HEK293 (cell line): Measurements from ENCODE around the gene DHX9.

Experiments used
- CTCF ChIA-PET: fragments of 350-600 bp; formaldehyde crosslinking; extraction: SDS; loops from one replicate; lab custom pipeline; 2021; ENCODE audit warnings: antibody characterized with exemption; lab: Yijun Ruan, JAX
- POLR2A ChIA-PET: fragments of 300-600 bp; formaldehyde crosslinking; extraction: SDS; loops from one replicate; lab custom pipeline; 2020; ENCODE audit warnings: antibody characterized with exemption, inconsistent platforms; lab: Yijun Ruan, JAX
- H3K27ac ChIP-seq: fragments of 200-500 bp; sonication (Bioruptor generic); 2 replicates; pipeline ENCODE4 v1.5.1; 2014; ENCODE audit warnings: low read depth, low read length, control low read depth, inconsistent platforms; ENCODE audit errors: extremely low read depth
- H3K36me3 ChIP-seq, 2 experiments: fragments of 200-500 bp in 1 of 2; sonication (Bioruptor generic) in 1 of 2; 1 replicate in 1 of 2; 2 replicates in 1 of 2; pipeline ENCODE4 v1.5.1; 2014 to 2017; ENCODE audit warnings: inconsistent platforms in 2 of 2, low read length in 2 of 2; ENCODE audit not compliant: control insufficient read depth in 2 of 2, insufficient read depth in 1 of 2
- H3K4me1 ChIP-seq: fragments of 200-500 bp; sonication (Bioruptor generic); 2 replicates; pipeline ENCODE4 v1.5.1; 2014; ENCODE audit warnings: mild to moderate bottlenecking, low read length, inconsistent platforms; ENCODE audit not compliant: control insufficient read depth, insufficient read depth
- H3K4me3 ChIP-seq: 2 replicates; pipeline ENCODE4 v1.5.1; 2011; ENCODE audit warnings: low read depth, mild to moderate bottlenecking, control low read depth, low read length, moderate library complexity
- H3K9me3 ChIP-seq: fragments of 200-500 bp; sonication (Bioruptor generic); 2 replicates; pipeline ENCODE4 v1.5.1; 2014; ENCODE audit warnings: low read depth, low read length, inconsistent platforms; ENCODE audit not compliant: control insufficient read depth, insufficient read depth
- ATF2 ChIP-seq: fragments of 450-650 bp; formaldehyde crosslinking; IDR thresholded peaks from 2 replicates; pipeline ENCODE4 v1.5.1; 2016; ENCODE audit warnings: missing biosample characterization, missing genetic modification characterization, low read depth
- BCL11B ChIP-seq: fragments of 450-650 bp; formaldehyde crosslinking; IDR thresholded peaks from 2 replicates; pipeline ENCODE4 v1.5.1; 2016; ENCODE audit warnings: low read depth, missing biosample characterization, missing genetic modification characterization
- GFI1B ChIP-seq: fragments of 450-650 bp; formaldehyde crosslinking; IDR thresholded peaks from 2 replicates; pipeline ENCODE4 v1.5.1; 2016; ENCODE audit warnings: missing biosample characterization, missing genetic modification characterization
- HOXC10 ChIP-seq: sonication (generic); formaldehyde crosslinking; IDR thresholded peaks from 2 replicates; pipeline ENCODE4 v1.8.1; 2023; ENCODE audit warnings: mild to moderate bottlenecking, missing genetic modification reagents
- KLF17 ChIP-seq: fragments of 450-650 bp; formaldehyde crosslinking; IDR thresholded peaks from 2 replicates; pipeline ENCODE4 v1.5.1; 2016; ENCODE audit warnings: missing biosample characterization, missing genetic modification characterization
- KLF7 ChIP-seq: fragments of 450-650 bp; formaldehyde crosslinking; IDR thresholded peaks from 2 replicates; pipeline ENCODE4 v1.5.1; 2016; ENCODE audit warnings: missing biosample characterization, missing genetic modification characterization, borderline replicate concordance
- SP7 ChIP-seq: fragments of 450-650 bp; formaldehyde crosslinking; IDR thresholded peaks from 2 replicates; pipeline ENCODE4 v1.5.1; 2016; ENCODE audit warnings: missing biosample characterization, missing genetic modification characterization
- YY1 ChIP-seq: fragments of 450-650 bp; formaldehyde crosslinking; IDR thresholded peaks from 2 replicates; pipeline ENCODE4 v1.5.1; 2018; ENCODE audit warnings: missing biosample characterization, missing genetic modification characterization
- ZBTB1 ChIP-seq: fragments of 450-650 bp; formaldehyde crosslinking; IDR thresholded peaks from 2 replicates; pipeline ENCODE4 v1.5.1; 2016; ENCODE audit warnings: missing biosample characterization, missing genetic modification characterization
- ZBTB21 ChIP-seq: fragments of 450-650 bp; formaldehyde crosslinking; IDR thresholded peaks from 2 replicates; pipeline ENCODE4 v1.5.1; 2017; ENCODE audit warnings: missing biosample characterization, missing genetic modification characterization
- ZBTB26 ChIP-seq: fragments of 450-650 bp; formaldehyde crosslinking; optimal IDR thresholded peaks from 2 replicates; pipeline ENCODE3; 2016; ENCODE audit warnings: missing biosample characterization, mild to moderate bottlenecking, missing genetic modification characterization
- ZFP3 ChIP-seq: fragments of 450-650 bp; formaldehyde crosslinking; IDR thresholded peaks from 2 replicates; pipeline ENCODE4 v1.5.1; 2016; ENCODE audit warnings: low read depth, missing biosample characterization, missing genetic modification characterization
- ZFP41 ChIP-seq: fragments of 450-650 bp; formaldehyde crosslinking; IDR thresholded peaks from 2 replicates; pipeline ENCODE4 v1.5.1; 2016; ENCODE audit warnings: missing biosample characterization, missing genetic modification characterization, borderline replicate concordance
- ZFP69B ChIP-seq: fragments of 450-650 bp; formaldehyde crosslinking; IDR thresholded peaks from 2 replicates; pipeline ENCODE4 v1.5.1; 2016; ENCODE audit warnings: missing biosample characterization, missing genetic modification characterization
- ZNF114 ChIP-seq: fragments of 450-650 bp; formaldehyde crosslinking; IDR thresholded peaks from 2 replicates; pipeline ENCODE4 v1.5.0; 2017; ENCODE audit warnings: missing biosample characterization, missing genetic modification characterization
- ZNF157 ChIP-seq: fragments of 450-650 bp; formaldehyde crosslinking; IDR thresholded peaks from 2 replicates; pipeline ENCODE4 v1.5.1; 2016; ENCODE audit warnings: missing biosample characterization, missing genetic modification characterization
- ZNF202 ChIP-seq: fragments of 450-650 bp; formaldehyde crosslinking; IDR thresholded peaks from 2 replicates; pipeline ENCODE4 v1.5.1; 2016; ENCODE audit warnings: missing biosample characterization, missing genetic modification characterization, borderline replicate concordance
- ZNF23 ChIP-seq: fragments of 450-650 bp; formaldehyde crosslinking; IDR thresholded peaks from 2 replicates; pipeline ENCODE4 v1.5.1; 2016; ENCODE audit warnings: missing biosample characterization, missing genetic modification characterization, borderline replicate concordance
- ZNF280C ChIP-seq: fragments of 450-650 bp; formaldehyde crosslinking; IDR thresholded peaks from 2 replicates; pipeline ENCODE4 v1.5.1; 2016; ENCODE audit warnings: missing biosample characterization, missing genetic modification characterization
- ZNF302 ChIP-seq: fragments of 450-650 bp; formaldehyde crosslinking; IDR thresholded peaks from 2 replicates; pipeline ENCODE4 v1.5.1; 2016; ENCODE audit warnings: missing biosample characterization, missing genetic modification characterization, low read depth
- ZNF473 ChIP-seq: fragments of 450-650 bp; formaldehyde crosslinking; IDR thresholded peaks from 2 replicates; pipeline ENCODE4 v1.5.1; 2017; ENCODE audit warnings: missing biosample characterization, missing genetic modification characterization
- ZNF561 ChIP-seq: fragments of 450-650 bp; IDR thresholded peaks from 2 replicates; pipeline ENCODE4 v1.5.1; 2018; ENCODE audit warnings: missing biosample characterization, missing genetic modification characterization, borderline replicate concordance
- ZNF629 ChIP-seq: fragments of 450-650 bp; formaldehyde crosslinking; IDR thresholded peaks from 2 replicates; pipeline ENCODE4 v1.5.1; 2017; ENCODE audit warnings: missing biosample characterization, missing genetic modification characterization
- ZNF76 ChIP-seq: fragments of 450-650 bp; formaldehyde crosslinking; IDR thresholded peaks from 2 replicates; pipeline ENCODE4; 2016; ENCODE audit warnings: low read depth, missing biosample characterization, missing genetic modification characterization, borderline replicate concordance

DHX9 gene

GRCh38 chr1:182857212-182857611 lies 18.1 kb downstream of the DHX9 start:
- ChIA-PET CTCF (no interaction called here), POLR2A (no interaction called here)
- no peak for TF ChIP-seq ZNF23 (tag by site-specific recombination)
- TF ChIP-seq ZNF473 (tag by site-specific recombination): no peak
- TF ChIP-seq KLF17: no peak
- TF ChIP-seq SP7: no peak
- TF ChIP-seq ZNF76: no peak
- no peak for TF ChIP-seq ZNF280C (tag by site-specific recombination)
- TF ChIP-seq HOXC10: no peak
- no peak for TF ChIP-seq ZNF302 (tag by site-specific recombination)
- TF ChIP-seq YY1 (tag by site-specific recombination): no peak
- TF ChIP-seq BCL11B: no peak
- no peak for TF ChIP-seq KLF7 (tag by site-specific recombination)
- TF ChIP-seq ZBTB21 (tag by site-specific recombination): no peak
- TF ChIP-seq ZNF629 (tag by site-specific recombination): no peak
- TF ChIP-seq ZNF157 (tag by site-specific recombination): no peak
- TF ChIP-seq ZBTB1 (tag by site-specific recombination): no peak
- H3K4me3 ChIP-seq: no peak overlapping the region
- H3K4me1 ChIP-seq: no peaks in the 10 kb centered on the region
- H3K9me3 ChIP-seq: no peaks in the 10 kb centered on the region
- no peak overlapping the region for H3K27ac ChIP-seq
- H3K36me3 ChIP-seq: peaks cover 92 to 99% of the 10 kb centered on the region in 2 experiments

GRCh38 chr1:182860658-182861057 lies 21.5 kb downstream of the DHX9 start:
- TF ChIP-seq ZNF561 (tag by site-specific recombination) (no peak), ZNF202 (no peak), SP7 (no peak), ZNF114 (tag by site-specific recombination) (no peak), ZFP3 (no peak), ZNF23 (tag by site-specific recombination) (no peak), ZFP41 (no peak), ZBTB26 (tag by site-specific recombination) (no peak), ZFP69B (tag by site-specific recombination) (no peak), ATF2 (tag by site-specific recombination) (no peak), GFI1B (tag by site-specific recombination) (no peak)
- TF ChIP-seq, all 188 proteins: peak for 0
- Histone ChIP-seq H3K9me3 (no peaks in the 10 kb centered on the region), H3K27ac (no peak overlapping the region), H3K36me3 (peaks cover 83 to 99% of the 10 kb centered on the region in 2 experiments), H3K4me1 (no peaks in the 10 kb centered on the region), H3K4me3 (no peak overlapping the region)
- ChIA-PET POLR2A (interaction anchor here (1.0 to 1.1 kb wide), 2 partner anchors 18 to 265 kb away, joined by 3 to 6 read pairs; no protein-coding TSS in a partner anchor), CTCF (interaction anchor here (1.4 kb wide), 1 partner anchor 13 kb away, joined by 4 read pairs; no protein-coding TSS in a partner anchor)
